ENCODE data around the gene THTPA. TPM values are rescaled to one million over a fixed set of nuclear protein-coding genes. Genes with fewer than 3 reads are reported as not detected.

THTPA gene
- total and polyA plus RNA-seq, 2 of the 13 experiments (the other 11 are each of a cell fraction or from before 2014, with no cell fraction given): 7.4 to 8.7 TPM

DNA sequence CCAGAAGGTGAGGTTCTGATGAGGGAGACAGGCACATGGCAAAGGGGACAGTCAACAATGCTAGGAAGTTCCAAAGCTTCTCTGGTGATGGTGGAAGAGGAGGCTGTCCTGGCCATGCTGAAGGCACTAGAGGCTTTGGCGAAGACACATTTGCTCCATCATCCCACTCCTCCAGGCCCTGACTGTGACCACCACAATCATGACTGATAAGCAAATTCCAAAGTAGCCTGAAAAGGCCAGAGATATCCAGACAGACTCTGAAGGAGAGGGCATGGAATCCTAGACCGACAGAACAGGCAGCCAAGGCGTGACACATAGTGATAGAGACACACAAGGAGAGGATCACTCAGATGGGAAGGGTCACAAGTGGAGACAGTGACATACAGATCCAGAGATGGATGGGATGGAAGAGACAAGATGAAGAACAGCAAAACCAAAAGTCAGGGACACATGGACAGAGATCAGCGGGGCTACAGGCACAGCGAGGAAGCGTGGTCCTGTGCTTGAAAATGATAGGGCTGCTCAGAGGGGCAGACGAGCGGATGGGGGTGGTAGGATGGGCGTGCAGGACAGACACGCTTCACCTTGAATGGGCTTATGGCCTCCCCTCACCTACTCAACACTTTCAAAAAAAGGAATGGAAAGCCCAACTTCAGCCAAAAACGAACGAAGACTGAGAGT lies 5.8 kb upstream of the THTPA start (continued):
- TF ChIP-seq, protein P1, sequence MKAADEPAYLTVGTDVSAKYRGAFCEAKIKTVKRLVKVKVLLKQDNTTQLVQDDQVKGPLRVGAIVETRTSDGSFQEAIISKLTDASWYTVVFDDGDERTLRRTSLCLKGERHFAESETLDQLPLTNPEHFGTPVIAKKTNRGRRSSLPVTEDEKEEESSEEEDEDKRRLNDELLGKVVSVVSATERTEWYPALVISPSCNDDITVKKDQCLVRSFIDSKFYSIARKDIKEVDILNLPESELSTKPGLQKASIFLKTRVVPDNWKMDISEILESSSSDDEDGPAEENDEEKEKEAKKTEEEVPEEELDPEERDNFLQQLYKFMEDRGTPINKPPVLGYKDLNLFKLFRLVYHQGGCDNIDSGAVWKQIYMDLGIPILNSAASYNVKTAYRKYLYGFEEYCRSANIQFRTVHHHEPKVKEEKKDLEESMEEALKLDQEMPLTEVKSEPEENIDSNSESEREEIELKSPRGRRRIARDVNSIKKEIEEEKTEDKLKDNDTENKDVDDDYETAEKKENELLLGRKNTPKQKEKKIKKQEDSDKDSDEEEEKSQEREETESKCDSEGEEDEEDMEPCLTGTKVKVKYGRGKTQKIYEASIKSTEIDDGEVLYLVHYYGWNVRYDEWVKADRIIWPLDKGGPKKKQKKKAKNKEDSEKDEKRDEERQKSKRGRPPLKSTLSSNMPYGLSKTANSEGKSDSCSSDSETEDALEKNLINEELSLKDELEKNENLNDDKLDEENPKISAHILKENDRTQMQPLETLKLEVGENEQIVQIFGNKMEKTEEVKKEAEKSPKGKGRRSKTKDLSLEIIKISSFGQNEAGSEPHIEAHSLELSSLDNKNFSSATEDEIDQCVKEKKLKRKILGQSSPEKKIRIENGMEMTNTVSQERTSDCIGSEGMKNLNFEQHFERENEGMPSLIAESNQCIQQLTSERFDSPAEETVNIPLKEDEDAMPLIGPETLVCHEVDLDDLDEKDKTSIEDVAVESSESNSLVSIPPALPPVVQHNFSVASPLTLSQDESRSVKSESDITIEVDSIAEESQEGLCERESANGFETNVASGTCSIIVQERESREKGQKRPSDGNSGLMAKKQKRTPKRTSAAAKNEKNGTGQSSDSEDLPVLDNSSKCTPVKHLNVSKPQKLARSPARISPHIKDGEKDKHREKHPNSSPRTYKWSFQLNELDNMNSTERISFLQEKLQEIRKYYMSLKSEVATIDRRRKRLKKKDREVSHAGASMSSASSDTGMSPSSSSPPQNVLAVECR (CRISPR knock-in tag; IDR thresholded peaks at IDR 0.05; ENCODE audit: borderline replicate concordance): no peak
- TF ChIP-seq HMGXB3 (CRISPR knock-in tag; IDR thresholded peaks at IDR 0.05; ENCODE audit: borderline replicate concordance) (no peak), PITX1 (CRISPR knock-in tag; IDR thresholded peaks at IDR 0.05) (no peak), AGO2 (optimal IDR thresholded peaks at IDR 0.05; ENCODE audit: low read depth, low read length) (no peak), ZNF576 (CRISPR knock-in tag; IDR thresholded peaks at IDR 0.05) (no peak), NR2C2 (CRISPR knock-in tag; IDR thresholded peaks at IDR 0.05; ENCODE audit: borderline replicate concordance) (no peak), U2AF2 (IDR thresholded peaks at IDR 0.05; ENCODE audit: low read depth, low read length) (no peak), ZNF274 (CRISPR knock-in tag; IDR thresholded peaks at IDR 0.05) (no peak; the same call in 1 of the 2 replicates), JUNB (CRISPR knock-in tag; IDR thresholded peaks at IDR 0.05; ENCODE audit: borderline replicate concordance) (no peak), ZNF841 (CRISPR knock-in tag; IDR thresholded peaks at IDR 0.05; ENCODE audit: borderline replicate concordance) (no peak), IKZF1 (IDR thresholded peaks at IDR 0.05) (0 out of 2 replicates have a peak, but pooled peaks have one; percentile 13), ZBTB33 (CRISPR knock-in tag; IDR thresholded peaks at IDR 0.05) (no peak), RNF2 (conservative IDR thresholded peaks at IDR 0.05; ENCODE audit: low read depth) (no peak), SSRP1 (CRISPR knock-in tag; IDR thresholded peaks at IDR 0.05) (peak; percentile 75; the same call in 1 of the 2 replicates), ZBTB7A (CRISPR knock-in tag; IDR thresholded peaks at IDR 0.05) (0 out of 2 replicates have a peak, but pooled peaks have one; percentile 8), RFX3 (CRISPR knock-in tag; IDR thresholded peaks at IDR 0.05) (no peak)

Measured in HepG2 (cell line).